HEK293 (cell line): ENCODE data around the gene ZNF536.

Experiments used
- CTCF ChIA-PET: fragments of 350-600 bp; formaldehyde crosslinking; extraction: SDS; loops from one replicate; lab custom pipeline; 2021; ENCODE audit warnings: antibody characterized with exemption; lab: Yijun Ruan, JAX
- POLR2A ChIA-PET: fragments of 300-600 bp; formaldehyde crosslinking; extraction: SDS; loops from one replicate; lab custom pipeline; 2020; ENCODE audit warnings: antibody characterized with exemption, inconsistent platforms; lab: Yijun Ruan, JAX
- H3K27ac ChIP-seq: fragments of 200-500 bp; sonication (Bioruptor generic); 2 replicates; pipeline ENCODE4 v1.5.1; 2014; ENCODE audit warnings: low read depth, low read length, control low read depth, inconsistent platforms; ENCODE audit errors: extremely low read depth
- H3K36me3 ChIP-seq, 2 experiments: fragments of 200-500 bp in 1 of 2; sonication (Bioruptor generic) in 1 of 2; 1 replicate in 1 of 2; 2 replicates in 1 of 2; pipeline ENCODE4 v1.5.1; 2014 to 2017; ENCODE audit warnings: inconsistent platforms in 2 of 2, low read length in 2 of 2; ENCODE audit not compliant: control insufficient read depth in 2 of 2, insufficient read depth in 1 of 2
- H3K4me1 ChIP-seq: fragments of 200-500 bp; sonication (Bioruptor generic); 2 replicates; pipeline ENCODE4 v1.5.1; 2014; ENCODE audit warnings: mild to moderate bottlenecking, low read length, inconsistent platforms; ENCODE audit not compliant: control insufficient read depth, insufficient read depth
- H3K4me3 ChIP-seq: 2 replicates; pipeline ENCODE4 v1.5.1; 2011; ENCODE audit warnings: low read depth, mild to moderate bottlenecking, control low read depth, low read length, moderate library complexity
- H3K9me3 ChIP-seq: fragments of 200-500 bp; sonication (Bioruptor generic); 2 replicates; pipeline ENCODE4 v1.5.1; 2014; ENCODE audit warnings: low read depth, low read length, inconsistent platforms; ENCODE audit not compliant: control insufficient read depth, insufficient read depth
- BCL11A ChIP-seq: fragments of 450-650 bp; formaldehyde crosslinking; IDR thresholded peaks from 2 replicates; pipeline ENCODE4 v1.5.1; 2016; ENCODE audit warnings: low read depth, missing biosample characterization, missing genetic modification characterization
- GLI4 ChIP-seq: fragments of 450-650 bp; formaldehyde crosslinking; IDR thresholded peaks from 2 replicates; pipeline ENCODE4 v1.5.1; 2016; ENCODE audit warnings: missing biosample characterization, missing genetic modification characterization
- SALL2 ChIP-seq: fragments of 450-650 bp; formaldehyde crosslinking; IDR thresholded peaks from 2 replicates; pipeline ENCODE4 v1.5.0; 2017; ENCODE audit warnings: missing biosample characterization, mild to moderate bottlenecking, missing genetic modification characterization, borderline replicate concordance
- ZBTB17 ChIP-seq: fragments of 450-650 bp; formaldehyde crosslinking; IDR thresholded peaks from 2 replicates; pipeline ENCODE4 v1.5.1; 2016; ENCODE audit warnings: missing biosample characterization, missing genetic modification characterization
- ZNF133 ChIP-seq: fragments of 450-650 bp; formaldehyde crosslinking; IDR thresholded peaks from 2 replicates; pipeline ENCODE4 v1.5.1; 2016; ENCODE audit warnings: missing biosample characterization, missing genetic modification characterization
- ZNF138 ChIP-seq: fragments of 450-650 bp; formaldehyde crosslinking; IDR thresholded peaks from 2 replicates; pipeline ENCODE4 v1.5.1; 2016; ENCODE audit warnings: missing biosample characterization, missing genetic modification characterization, borderline replicate concordance
- ZNF175 ChIP-seq: fragments of 450-650 bp; formaldehyde crosslinking; IDR thresholded peaks from 2 replicates; pipeline ENCODE4 v1.5.1; 2016; ENCODE audit warnings: missing biosample characterization, missing genetic modification characterization
- ZNF423 ChIP-seq: fragments of 450-650 bp; formaldehyde crosslinking; IDR thresholded peaks from 2 replicates; pipeline ENCODE4 v1.5.1; 2016; ENCODE audit warnings: missing biosample characterization, missing genetic modification characterization
- ZNF433 ChIP-seq: fragments of 450-650 bp; formaldehyde crosslinking; IDR thresholded peaks from 2 replicates; pipeline ENCODE4 v1.5.1; 2016; ENCODE audit warnings: missing biosample characterization, missing genetic modification characterization, low read depth
- ZNF549 ChIP-seq: fragments of 450-650 bp; IDR thresholded peaks from 2 replicates; pipeline ENCODE4 v1.5.1; 2018; ENCODE audit warnings: missing biosample characterization, missing genetic modification characterization, mild to moderate bottlenecking, inconsistent platforms, moderate library complexity
- ZNF585B ChIP-seq: fragments of 450-650 bp; formaldehyde crosslinking; IDR thresholded peaks from 2 replicates; pipeline ENCODE4 v1.5.1; 2016; ENCODE audit warnings: missing biosample characterization, missing genetic modification characterization
- ZNF791 ChIP-seq: fragments of 450-650 bp; formaldehyde crosslinking; IDR thresholded peaks from 2 replicates; pipeline ENCODE4 v1.5.1; 2016; ENCODE audit warnings: missing biosample characterization, missing genetic modification characterization
- TF ChIP-seq, protein P1 (sequence below): fragments of 450-650 bp; formaldehyde crosslinking; IDR thresholded peaks from 2 replicates; pipeline ENCODE4 v1.5.1; 2016; ENCODE audit warnings: missing biosample characterization, missing genetic modification characterization, borderline replicate concordance
- TF ChIP-seq, protein P2 (sequence below): fragments of 450-650 bp; formaldehyde crosslinking; IDR thresholded peaks from 2 replicates; pipeline ENCODE4 v1.5.1; 2016; ENCODE audit warnings: missing biosample characterization, missing genetic modification characterization
- TF ChIP-seq, protein P3 (sequence below): fragments of 450-650 bp; formaldehyde crosslinking; IDR thresholded peaks from 2 replicates; pipeline ENCODE4 v1.5.1; 2017; ENCODE audit warnings: missing biosample characterization, missing genetic modification characterization
- TF ChIP-seq, protein P4 (sequence below): fragments of 450-650 bp; formaldehyde crosslinking; IDR thresholded peaks from 2 replicates; pipeline ENCODE4 v1.5.1; 2017; ENCODE audit warnings: missing biosample characterization, mild to moderate bottlenecking, missing genetic modification characterization, moderate library complexity
- TF ChIP-seq, protein P5 (sequence below): fragments of 450-650 bp; formaldehyde crosslinking; IDR thresholded peaks from 2 replicates; pipeline ENCODE4 v1.5.1; 2016; ENCODE audit warnings: missing biosample characterization, missing genetic modification characterization
- TF ChIP-seq, protein P6 (sequence below): fragments of 450-650 bp; formaldehyde crosslinking; conservative IDR thresholded peaks from 2 replicates; pipeline ENCODE4 v1.5.1; 2016; ENCODE audit warnings: low read depth, missing biosample characterization, missing genetic modification characterization
- TF ChIP-seq, protein P7 (sequence below): fragments of 450-650 bp; formaldehyde crosslinking; IDR thresholded peaks from 2 replicates; pipeline ENCODE4 v1.5.1; 2016; ENCODE audit warnings: missing biosample characterization, missing genetic modification characterization
- TF ChIP-seq, protein P8 (sequence below): fragments of 450-650 bp; formaldehyde crosslinking; IDR thresholded peaks from 2 replicates; pipeline ENCODE4 v1.5.1; 2016; ENCODE audit warnings: missing biosample characterization, missing genetic modification characterization

The ZNF536 gene

DNA sequence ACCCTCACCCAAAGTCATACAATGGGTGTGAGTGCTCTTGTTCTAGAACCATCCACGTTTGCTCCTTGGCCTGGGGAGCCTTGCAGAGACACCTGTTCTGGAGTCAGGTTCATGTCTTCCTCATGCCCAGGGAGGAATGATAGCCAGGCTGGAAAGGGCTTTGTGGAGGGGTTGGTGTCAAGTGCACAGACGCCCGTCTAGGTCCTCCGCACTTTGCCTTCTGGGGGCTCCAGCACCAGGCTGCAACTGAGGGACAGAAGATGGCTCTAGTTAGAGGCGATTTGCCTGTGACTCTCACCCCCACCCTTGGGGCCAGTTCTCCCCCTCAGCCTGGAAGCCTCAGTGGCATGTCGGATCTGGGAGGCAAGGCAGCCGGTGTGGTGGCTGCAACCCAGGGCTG, 47.2 kb upstream of the ZNF536 start (continued):
- TF ChIP-seq, protein P1, sequence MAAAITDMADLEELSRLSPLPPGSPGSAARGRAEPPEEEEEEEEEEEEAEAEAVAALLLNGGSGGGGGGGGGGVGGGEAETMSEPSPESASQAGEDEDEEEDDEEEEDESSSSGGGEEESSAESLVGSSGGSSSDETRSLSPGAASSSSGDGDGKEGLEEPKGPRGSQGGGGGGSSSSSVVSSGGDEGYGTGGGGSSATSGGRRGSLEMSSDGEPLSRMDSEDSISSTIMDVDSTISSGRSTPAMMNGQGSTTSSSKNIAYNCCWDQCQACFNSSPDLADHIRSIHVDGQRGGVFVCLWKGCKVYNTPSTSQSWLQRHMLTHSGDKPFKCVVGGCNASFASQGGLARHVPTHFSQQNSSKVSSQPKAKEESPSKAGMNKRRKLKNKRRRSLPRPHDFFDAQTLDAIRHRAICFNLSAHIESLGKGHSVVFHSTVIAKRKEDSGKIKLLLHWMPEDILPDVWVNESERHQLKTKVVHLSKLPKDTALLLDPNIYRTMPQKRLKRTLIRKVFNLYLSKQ (tag by site-specific recombination) = no peak
- TF ChIP-seq ZNF138 (tag by site-specific recombination) (no peak), ZNF433 (no peak), ZNF549 (tag by site-specific recombination) (no peak), SALL2 (tag by site-specific recombination) (no peak), ZNF423 (tag by site-specific recombination) (no peak)

DNA sequence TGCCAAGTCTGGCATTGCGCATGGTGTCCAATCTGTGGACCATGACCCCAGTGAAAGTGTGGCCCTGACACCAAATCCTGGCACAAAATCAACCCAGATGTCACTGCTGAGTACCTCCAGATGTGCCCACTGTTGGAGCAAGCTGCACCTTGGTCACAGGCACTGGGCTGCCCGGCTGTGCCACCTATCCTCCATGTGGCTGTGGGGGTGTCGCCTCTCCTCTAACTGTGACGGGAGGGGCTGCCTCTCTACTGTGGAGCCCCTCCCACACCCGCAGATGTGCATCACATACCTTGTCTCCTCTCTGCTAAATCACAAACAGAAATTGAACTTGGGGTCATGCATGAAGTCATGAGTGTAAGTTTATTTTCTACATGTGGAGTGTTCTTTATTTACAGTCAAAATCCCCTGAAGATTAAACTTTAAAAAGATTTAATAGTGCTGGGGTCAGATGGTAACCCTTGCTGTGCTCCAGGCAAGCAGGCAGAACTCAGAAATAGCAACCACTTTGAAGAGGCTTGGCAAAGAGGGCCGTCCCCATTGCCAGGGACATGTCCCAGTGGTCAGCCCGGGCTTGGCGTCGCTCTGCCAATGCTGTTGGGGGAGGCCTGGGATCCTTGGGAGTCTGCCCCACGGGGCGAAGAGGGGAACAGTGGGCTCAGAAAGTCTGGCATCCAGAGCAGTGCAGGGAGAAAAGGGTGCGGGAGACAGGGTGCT, 46.4 kb upstream of the ZNF536 start:
- 0 out of 2 replicates have a peak, but pooled peaks cover 2% of the 10 kb centered on the region for H3K4me1 ChIP-seq
- H3K36me3 ChIP-seq = peaks cover 0 to 6% of the 10 kb centered on the region in 2 experiments; a peak in 1 of 3 replicates
- CTCF ChIA-PET = interaction anchor here (1.0 kb wide), 1 partner anchor 383 kb away, joined by 3 read pairs; no protein-coding TSS in a partner anchor
- H3K27ac ChIP-seq = no peak overlapping the region
- H3K4me3 ChIP-seq = no peak overlapping the region
- POLR2A ChIA-PET = no interaction called here
- H3K9me3 ChIP-seq = no peaks in the 10 kb centered on the region
- no peak for TF ChIP-seq BCL11A
- TF ChIP-seq GLI4 (tag by site-specific recombination) = no peak
- TF ChIP-seq, protein P2, sequence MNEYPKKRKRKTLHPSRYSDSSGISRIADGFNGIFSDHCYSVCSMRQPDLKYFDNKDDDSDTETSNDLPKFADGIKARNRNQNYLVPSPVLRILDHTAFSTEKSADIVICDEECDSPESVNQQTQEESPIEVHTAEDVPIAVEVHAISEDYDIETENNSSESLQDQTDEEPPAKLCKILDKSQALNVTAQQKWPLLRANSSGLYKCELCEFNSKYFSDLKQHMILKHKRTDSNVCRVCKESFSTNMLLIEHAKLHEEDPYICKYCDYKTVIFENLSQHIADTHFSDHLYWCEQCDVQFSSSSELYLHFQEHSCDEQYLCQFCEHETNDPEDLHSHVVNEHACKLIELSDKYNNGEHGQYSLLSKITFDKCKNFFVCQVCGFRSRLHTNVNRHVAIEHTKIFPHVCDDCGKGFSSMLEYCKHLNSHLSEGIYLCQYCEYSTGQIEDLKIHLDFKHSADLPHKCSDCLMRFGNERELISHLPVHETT = no peak
- TF ChIP-seq, protein P3, sequence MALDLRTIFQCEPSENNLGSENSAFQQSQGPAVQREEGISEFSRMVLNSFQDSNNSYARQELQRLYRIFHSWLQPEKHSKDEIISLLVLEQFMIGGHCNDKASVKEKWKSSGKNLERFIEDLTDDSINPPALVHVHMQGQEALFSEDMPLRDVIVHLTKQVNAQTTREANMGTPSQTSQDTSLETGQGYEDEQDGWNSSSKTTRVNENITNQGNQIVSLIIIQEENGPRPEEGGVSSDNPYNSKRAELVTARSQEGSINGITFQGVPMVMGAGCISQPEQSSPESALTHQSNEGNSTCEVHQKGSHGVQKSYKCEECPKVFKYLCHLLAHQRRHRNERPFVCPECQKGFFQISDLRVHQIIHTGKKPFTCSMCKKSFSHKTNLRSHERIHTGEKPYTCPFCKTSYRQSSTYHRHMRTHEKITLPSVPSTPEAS (tag by site-specific recombination) = no peak
- TF ChIP-seq ZNF791 (tag by site-specific recombination) = no peak
- TF ChIP-seq ZBTB17 (tag by site-specific recombination) = no peak
- TF ChIP-seq, protein P4, sequence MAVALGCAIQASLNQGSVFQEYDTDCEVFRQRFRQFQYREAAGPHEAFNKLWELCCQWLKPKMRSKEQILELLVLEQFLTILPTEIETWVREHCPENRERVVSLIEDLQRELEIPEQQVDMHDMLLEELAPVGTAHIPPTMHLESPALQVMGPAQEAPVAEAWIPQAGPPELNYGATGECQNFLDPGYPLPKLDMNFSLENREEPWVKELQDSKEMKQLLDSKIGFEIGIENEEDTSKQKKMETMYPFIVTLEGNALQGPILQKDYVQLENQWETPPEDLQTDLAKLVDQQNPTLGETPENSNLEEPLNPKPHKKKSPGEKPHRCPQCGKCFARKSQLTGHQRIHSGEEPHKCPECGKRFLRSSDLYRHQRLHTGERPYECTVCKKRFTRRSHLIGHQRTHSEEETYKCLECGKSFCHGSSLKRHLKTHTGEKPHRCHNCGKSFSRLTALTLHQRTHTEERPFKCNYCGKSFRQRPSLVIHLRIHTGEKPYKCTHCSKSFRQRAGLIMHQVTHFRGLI (tag by site-specific recombination) = no peak
- TF ChIP-seq, protein P5, sequence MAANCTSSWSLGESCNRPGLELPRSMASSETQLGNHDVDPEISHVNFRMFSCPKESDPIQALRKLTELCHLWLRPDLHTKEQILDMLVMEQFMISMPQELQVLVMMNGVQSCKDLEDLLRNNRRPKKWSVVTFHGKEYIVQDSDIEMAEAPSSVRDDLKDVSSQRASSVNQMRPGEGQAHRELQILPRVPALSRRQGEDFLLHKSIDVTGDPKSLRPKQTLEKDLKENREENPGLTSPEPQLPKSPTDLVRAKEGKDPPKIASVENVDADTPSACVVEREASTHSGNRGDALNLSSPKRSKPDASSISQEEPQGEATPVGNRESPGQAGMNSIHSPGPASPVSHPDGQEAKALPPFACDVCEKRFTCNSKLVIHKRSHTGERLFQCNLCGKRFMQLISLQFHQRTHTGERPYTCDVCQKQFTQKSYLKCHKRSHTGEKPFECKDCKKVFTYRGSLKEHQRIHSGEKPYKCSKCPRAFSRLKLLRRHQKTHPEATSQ (tag by site-specific recombination) = no peak
- no peak for TF ChIP-seq ZNF585B
- TF ChIP-seq, protein P6, sequence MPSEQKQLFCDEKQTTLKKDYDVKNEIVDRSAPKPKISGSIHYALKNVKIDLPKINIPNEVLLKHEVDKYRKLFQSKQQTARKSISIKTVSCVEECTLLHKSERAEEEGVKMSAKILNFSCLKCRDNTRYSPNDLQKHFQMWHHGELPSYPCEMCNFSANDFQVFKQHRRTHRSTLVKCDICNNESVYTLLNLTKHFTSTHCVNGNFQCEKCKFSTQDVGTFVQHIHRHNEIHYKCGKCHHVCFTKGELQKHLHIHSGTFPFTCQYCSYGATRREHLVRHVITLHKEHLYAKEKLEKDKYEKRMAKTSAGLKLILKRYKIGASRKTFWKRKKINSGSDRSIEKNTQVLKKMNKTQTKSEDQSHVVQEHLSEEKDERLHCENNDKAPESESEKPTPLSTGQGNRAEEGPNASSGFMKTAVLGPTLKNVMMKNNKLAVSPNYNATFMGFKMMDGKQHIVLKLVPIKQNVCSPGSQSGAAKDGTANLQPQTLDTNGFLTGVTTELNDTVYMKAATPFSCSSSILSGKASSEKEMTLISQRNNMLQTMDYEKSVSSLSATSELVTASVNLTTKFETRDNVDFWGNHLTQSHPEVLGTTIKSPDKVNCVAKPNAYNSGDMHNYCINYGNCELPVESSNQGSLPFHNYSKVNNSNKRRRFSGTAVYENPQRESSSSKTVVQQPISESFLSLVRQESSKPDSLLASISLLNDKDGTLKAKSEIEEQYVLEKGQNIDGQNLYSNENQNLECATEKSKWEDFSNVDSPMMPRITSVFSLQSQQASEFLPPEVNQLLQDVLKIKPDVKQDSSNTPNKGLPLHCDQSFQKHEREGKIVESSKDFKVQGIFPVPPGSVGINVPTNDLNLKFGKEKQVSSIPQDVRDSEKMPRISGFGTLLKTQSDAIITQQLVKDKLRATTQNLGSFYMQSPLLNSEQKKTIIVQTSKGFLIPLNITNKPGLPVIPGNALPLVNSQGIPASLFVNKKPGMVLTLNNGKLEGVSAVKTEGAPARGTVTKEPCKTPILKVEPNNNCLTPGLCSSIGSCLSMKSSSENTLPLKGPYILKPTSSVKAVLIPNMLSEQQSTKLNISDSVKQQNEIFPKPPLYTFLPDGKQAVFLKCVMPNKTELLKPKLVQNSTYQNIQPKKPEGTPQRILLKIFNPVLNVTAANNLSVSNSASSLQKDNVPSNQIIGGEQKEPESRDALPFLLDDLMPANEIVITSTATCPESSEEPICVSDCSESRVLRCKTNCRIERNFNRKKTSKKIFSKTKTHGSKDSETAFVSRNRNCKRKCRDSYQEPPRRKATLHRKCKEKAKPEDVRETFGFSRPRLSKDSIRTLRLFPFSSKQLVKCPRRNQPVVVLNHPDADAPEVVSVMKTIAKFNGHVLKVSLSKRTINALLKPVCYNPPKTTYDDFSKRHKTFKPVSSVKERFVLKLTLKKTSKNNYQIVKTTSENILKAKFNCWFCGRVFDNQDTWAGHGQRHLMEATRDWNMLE = no peak
- TF ChIP-seq ZNF133 (tag by site-specific recombination) = no peak
- TF ChIP-seq, protein P7, sequence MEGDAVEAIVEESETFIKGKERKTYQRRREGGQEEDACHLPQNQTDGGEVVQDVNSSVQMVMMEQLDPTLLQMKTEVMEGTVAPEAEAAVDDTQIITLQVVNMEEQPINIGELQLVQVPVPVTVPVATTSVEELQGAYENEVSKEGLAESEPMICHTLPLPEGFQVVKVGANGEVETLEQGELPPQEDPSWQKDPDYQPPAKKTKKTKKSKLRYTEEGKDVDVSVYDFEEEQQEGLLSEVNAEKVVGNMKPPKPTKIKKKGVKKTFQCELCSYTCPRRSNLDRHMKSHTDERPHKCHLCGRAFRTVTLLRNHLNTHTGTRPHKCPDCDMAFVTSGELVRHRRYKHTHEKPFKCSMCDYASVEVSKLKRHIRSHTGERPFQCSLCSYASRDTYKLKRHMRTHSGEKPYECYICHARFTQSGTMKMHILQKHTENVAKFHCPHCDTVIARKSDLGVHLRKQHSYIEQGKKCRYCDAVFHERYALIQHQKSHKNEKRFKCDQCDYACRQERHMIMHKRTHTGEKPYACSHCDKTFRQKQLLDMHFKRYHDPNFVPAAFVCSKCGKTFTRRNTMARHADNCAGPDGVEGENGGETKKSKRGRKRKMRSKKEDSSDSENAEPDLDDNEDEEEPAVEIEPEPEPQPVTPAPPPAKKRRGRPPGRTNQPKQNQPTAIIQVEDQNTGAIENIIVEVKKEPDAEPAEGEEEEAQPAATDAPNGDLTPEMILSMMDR (tag by site-specific recombination) = no peak
- no peak for TF ChIP-seq ZNF175
- TF ChIP-seq, protein P8, sequence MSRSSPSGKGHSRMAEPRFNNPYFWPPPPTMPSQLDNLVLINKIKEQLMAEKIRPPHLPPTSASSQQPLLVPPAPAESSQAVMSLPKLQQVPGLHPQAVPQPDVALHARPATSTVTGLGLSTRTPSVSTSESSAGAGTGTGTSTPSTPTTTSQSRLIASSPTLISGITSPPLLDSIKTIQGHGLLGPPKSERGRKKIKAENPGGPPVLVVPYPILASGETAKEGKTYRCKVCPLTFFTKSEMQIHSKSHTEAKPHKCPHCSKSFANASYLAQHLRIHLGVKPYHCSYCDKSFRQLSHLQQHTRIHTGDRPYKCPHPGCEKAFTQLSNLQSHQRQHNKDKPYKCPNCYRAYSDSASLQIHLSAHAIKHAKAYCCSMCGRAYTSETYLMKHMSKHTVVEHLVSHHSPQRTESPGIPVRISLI = no peak
- no peak for TF ChIP-seq ZNF138 (tag by site-specific recombination)
